SK-N-SH (cell line): Measurements from ENCODE around the gene STIP1. TPM values are rescaled to one million over a fixed set of nuclear protein-coding genes. Genes with fewer than 3 reads are reported as not detected.

Source experiments
- CTCF ChIA-PET: fragments of 300-600, 350-600 bp; formaldehyde crosslinking; extraction: SDS; loops from one replicate; lab custom pipeline; 2021; lab: Yijun Ruan, JAX
- POLR2A ChIA-PET: fragments of 350-600 bp; sonication (Branson Sonifier 250); formaldehyde crosslinking; extraction: SDS; loops from one replicate; lab custom pipeline; 2020; ENCODE audit warnings: antibody characterized with exemption, inconsistent platforms; lab: Yijun Ruan, JAX
- DNase-seq: peaks from one replicate; pipeline ENCODE4 v3.0.0; 2012
- H2AFZ ChIP-seq: fragments of 200-600 bp; sonication (generic); 2 replicates; pipeline ENCODE4 v1.8.1; 2016; ENCODE audit warnings: antibody characterized with exemption, mild to moderate bottlenecking, low read depth
- H3F3A ChIP-seq: fragments of 200-600 bp; sonication (generic); replicated peaks from 2 replicates; pipeline ENCODE3; 2016; ENCODE audit warnings: antibody characterized with exemption, mild to moderate bottlenecking; ENCODE audit not compliant: insufficient read depth
- H3K27ac ChIP-seq, 2 experiments: fragments of 200-500 bp in 1 of 2; fragments of 200-600 bp in 1 of 2; sonication (Bioruptor generic) in 1 of 2; sonication (generic), shearing (Covaris generic) in 1 of 2; 2 replicates each; pipeline versions ENCODE4 v1.5.1 to v1.6.1; 2014 to 2016; ENCODE audit warnings: low read depth in 2 of 2, inconsistent platforms in 1 of 2, low read length in 1 of 2, mild to moderate bottlenecking in 1 of 2, mixed read lengths in 1 of 2
- H3K27me3 ChIP-seq: fragments of 200-600 bp; sonication (generic), shearing (Covaris generic); 2 replicates; pipeline ENCODE4 v1.6.1; 2016; ENCODE audit warnings: mixed run types; ENCODE audit not compliant: insufficient read depth
- H3K36me3 ChIP-seq, 2 experiments: fragments of 200-500 bp in 1 of 2; fragments of 200-600 bp in 1 of 2; sonication (Bioruptor generic) in 1 of 2; sonication (generic) in 1 of 2; replicated peaks in 1 of 2; 2 replicates each; pipeline versions ENCODE3 to v1.5.1; 2014 to 2016; ENCODE audit warnings: low read length in 1 of 2, mild to moderate bottlenecking in 1 of 2; ENCODE audit not compliant: insufficient read depth in 2 of 2, control insufficient read depth in 1 of 2
- H3K4me1 ChIP-seq, 2 experiments: fragments of 200-500 bp in 1 of 2; fragments of 200-600 bp in 1 of 2; sonication (Bioruptor generic) in 1 of 2; sonication (generic), shearing (Covaris generic) in 1 of 2; 2 replicates each; pipeline versions ENCODE4 v1.5.1 to v1.6.1; 2014 to 2016; ENCODE audit warnings: low read depth in 1 of 2, low read length in 1 of 2, mixed run types in 1 of 2; ENCODE audit not compliant: insufficient read depth in 2 of 2, control insufficient read depth in 1 of 2
- H3K4me2 ChIP-seq: fragments of 200-600 bp; sonication (generic), shearing (Covaris generic); 2 replicates; pipeline ENCODE4 v1.6.1; 2017; ENCODE audit warnings: mixed run types
- H3K4me3 ChIP-seq, 2 experiments: fragments of 200-500 bp in 1 of 2; fragments of 200-600 bp in 1 of 2; sonication (Bioruptor generic) in 1 of 2; sonication (generic), shearing (Covaris generic) in 1 of 2; 2 replicates each; pipeline versions ENCODE4 v1.5.1 to v1.8.1; 2014 to 2016; ENCODE audit warnings: low read depth in 2 of 2, inconsistent platforms in 1 of 2, low read length in 1 of 2, mild to moderate bottlenecking in 1 of 2, mixed read lengths in 1 of 2, moderate library complexity in 1 of 2
- H3K79me2 ChIP-seq: fragments of 200-600 bp; sonication (generic); 2 replicates; pipeline ENCODE4 v1.8.1; 2017; ENCODE audit warnings: mild to moderate bottlenecking; ENCODE audit not compliant: insufficient read depth
- H3K9ac ChIP-seq: fragments of 200-600 bp; sonication (generic); 2 replicates; pipeline ENCODE4 v1.6.1; 2017; ENCODE audit warnings: mixed run types
- H3K9me2 ChIP-seq: fragments of 200-600 bp; sonication (generic); 2 replicates; pipeline ENCODE4 v1.6.1; 2017; ENCODE audit warnings: mixed run types
- H3K9me3 ChIP-seq: fragments of 200-600 bp; sonication (generic); 2 replicates; pipeline ENCODE4 v1.6.1; 2017; ENCODE audit warnings: mixed run types, mild to moderate bottlenecking, moderate library complexity
- H4K20me1 ChIP-seq: fragments of 200-600 bp; sonication (generic); 2 replicates; pipeline ENCODE4 v1.6.1; 2017; ENCODE audit warnings: mild to moderate bottlenecking, mixed run types; ENCODE audit not compliant: insufficient read depth
- CTCF ChIP-seq: fragments of 200-600 bp; sonication (generic); IDR thresholded peaks from 2 replicates; pipeline ENCODE4 v1.6.1; 2017; ENCODE audit warnings: antibody characterized with exemption, mild to moderate bottlenecking, moderate library complexity
- GATA2 ChIP-seq: sonication (generic); formaldehyde crosslinking; IDR thresholded peaks from 2 replicates; pipeline ENCODE4 v1.5.0; 2020; ENCODE audit warnings: mild to moderate bottlenecking, missing genetic modification reagents
- MAX ChIP-seq: IDR thresholded peaks from 2 replicates; pipeline ENCODE4 v1.4.0; 2012; ENCODE audit warnings: low read depth
- RAD21 ChIP-seq: IDR thresholded peaks from 2 replicates; pipeline ENCODE4 v1.6.1; 2012; ENCODE audit warnings: mild to moderate bottlenecking, low read length
- RCOR1 ChIP-seq: fragments of 150-350 bp; IDR thresholded peaks from 2 replicates; pipeline ENCODE4 v1.6.1; 2017; ENCODE audit warnings: antibody characterized with exemption, low read length
- SMC3 ChIP-seq: IDR thresholded peaks from 2 replicates; pipeline ENCODE4 v1.6.1; 2012; ENCODE audit warnings: low read depth, low read length, improper control_type of control experiment
- TCF12 ChIP-seq: IDR thresholded peaks from 2 replicates; pipeline ENCODE4 v1.4.0; 2012
- WGBS: methylation state at CpG from one replicate; pipeline ENCODE4 v1.1.6; 2017; ENCODE audit warnings: low lambda C conversion rate; 5-methylcytosine and 5-hydroxymethylcytosine counted together
- polyA plus RNA-seq, 3 experiments: library from polyadenylated mRNA; depleted of rRNA; stranded (reverse); fragments of >200 nt; gene quantifications; 2 replicates each; pipeline ENCODE4 v1.2.3, GENCODE V29; 2012

STIP1 gene
- polyA plus RNA-seq, 1 of the 3 experiments (the other 2 are of a cell fraction) = 163 TPM

- POLR2A ChIA-PET = interaction anchor here (1.1 kb wide), 1 partner anchor 149 kb away, joined by 3 read pairs; no protein-coding TSS in a partner anchor
Measured at GRCh38 chr11:64151337-64151736, 34.6 kb upstream of the STIP1 start.

GRCh38 chr11:64152841-64153691, 32.9 kb upstream of the STIP1 start:
- no peak overlapping the region for H3K9ac ChIP-seq
- H3K9me3 ChIP-seq = no peaks in the 10 kb centered on the region
- H4K20me1 ChIP-seq = no peaks in the 10 kb centered on the region
- H3K4me3 ChIP-seq = peak overlapping the region in 1 of 2 experiments; percentile 42; a peak in 1 of 4 replicates
- ChIA-PET CTCF (interaction anchor here (0.5 to 14.5 kb wide), 35 partner anchors 11 to 316 kb away, joined by 3 to 207 read pairs (median 3); partner anchors contain the start of genes COX8A, FKBP2, FLRT1 and MACROD1), POLR2A (interaction anchor here (1.5 kb wide), 1 partner anchor 32 kb away, joined by 4 read pairs; no protein-coding TSS in a partner anchor)
- H2AFZ ChIP-seq = no peak overlapping the region; the same call in 1 of the 2 replicates
- H3K79me2 ChIP-seq = peaks cover 3% of the 10 kb centered on the region; the same call in 1 of the 2 replicates
- peak; percentile 95 for DNase-seq
- H3K4me2 ChIP-seq = 0 out of 2 replicates have a peak overlapping the region, but pooled peaks have one; percentile 28
- peak; percentile 74 for TF ChIP-seq SMC3
- peak; percentile 99 for TF ChIP-seq CTCF
- no peak for TF ChIP-seq MAX
- 0 out of 2 replicates have a peak, but pooled peaks have one; percentile 9 for TF ChIP-seq RCOR1
- peak; percentile 84 for TF ChIP-seq RAD21
- TF ChIP-seq GATA2 (CRISPR knock-in tag) = no peak
- WGBS = 10% methylated on average over 8 of the region's 23 CpGs
- peaks cover 0 to 55% of the 10 kb centered on the region in 2 experiments; a peak in 2 of 4 replicates for H3K4me1 ChIP-seq
- no peaks in the 10 kb centered on the region for H3K27me3 ChIP-seq
- no peaks in the 10 kb centered on the region for H3K36me3 ChIP-seq
- H3K9me2 ChIP-seq = no peaks in the 10 kb centered on the region
- peak overlapping the region in 1 of 2 experiments; percentile 55; a peak in 1 of 4 replicates for H3K27ac ChIP-seq
- peaks cover 3% of the 10 kb centered on the region for H3F3A ChIP-seq

More at GRCh38 chr11:64151337-64151736, 34.6 kb upstream of the STIP1 start:
- Histone ChIP-seq H3K4me1 (peaks cover 0 to 56% of the 10 kb centered on the region in 2 experiments; a peak in 2 of 4 replicates), H3K79me2 (peaks cover 3% of the 10 kb centered on the region; the same call in 1 of the 2 replicates), H3K4me2 (no peak overlapping the region), H3K36me3 (no peaks in the 10 kb centered on the region), H3K9ac (no peak overlapping the region), H4K20me1 (no peaks in the 10 kb centered on the region), H3F3A (peaks cover 3% of the 10 kb centered on the region), H3K9me3 (no peaks in the 10 kb centered on the region), H3K9me2 (no peaks in the 10 kb centered on the region), H3K4me3 (no peak overlapping the region), H3K27ac (peak overlapping the region in 1 of 2 experiments; percentile 91; a peak in 1 of 4 replicates), H2AFZ (no peak overlapping the region), H3K27me3 (no peaks in the 10 kb centered on the region)
- CTCF ChIA-PET = interaction anchor here (1.0 to 14.5 kb wide), 12 partner anchors 13 to 383 kb away, joined by 3 to 207 read pairs (median 6); partner anchors contain the start of genes FLRT1, MACROD1 and ZFTA
- TF ChIP-seq CTCF = no peak
- TF ChIP-seq TCF12 = no peak
- WGBS = 87% methylated on average over 6 of the region's 8 CpGs
- no peak for DNase-seq
